Neural progenitor cell (in vitro differentiated cells): ENCODE results near the gene PEX6. TPM values are rescaled to one million over a fixed set of nuclear protein-coding genes. Genes with fewer than 3 reads are reported as not detected.

Experiments
- DNase-seq: peaks from one replicate; pipeline ENCODE4 v3.0.0-alpha.2; 2016; ENCODE audit warnings: low spot score
- H2AFZ ChIP-seq: fragments of 200-600 bp; sonication (generic); replicated peaks from 2 replicates; pipeline ENCODE4 v1.6.1; 2016; ENCODE audit warnings: antibody characterized with exemption
- H3F3A ChIP-seq: fragments of 200-600 bp; sonication (generic); 2 replicates; pipeline ENCODE4 v1.6.1; 2016; ENCODE audit warnings: antibody characterized with exemption, low read depth
- H3K27ac ChIP-seq: fragments of 200-600 bp; sonication (generic); 2 replicates; pipeline ENCODE4 v1.5.1; 2016; ENCODE audit warnings: mild to moderate bottlenecking
- H3K27me3 ChIP-seq: fragments of 200-600 bp; sonication (generic); 2 replicates; pipeline ENCODE4 v1.6.1; 2016; ENCODE audit warnings: mild to moderate bottlenecking, moderate library complexity
- H3K36me3 ChIP-seq: fragments of 200-600 bp; sonication (generic); 2 replicates; pipeline ENCODE4 v1.5.1; 2016
- H3K4me1 ChIP-seq: fragments of 200-600 bp; sonication (generic); 2 replicates; pipeline ENCODE4 v1.6.1; 2016; ENCODE audit warnings: mixed run types
- H3K4me2 ChIP-seq: fragments of 200-600 bp; sonication (generic); 2 replicates; pipeline ENCODE4 v1.6.1; 2016
- H3K4me3 ChIP-seq: fragments of 200-600 bp; sonication (generic); 2 replicates; pipeline ENCODE4 v1.5.1; 2016
- H3K79me2 ChIP-seq: fragments of 200-600 bp; sonication (generic); 2 replicates; pipeline ENCODE4 v1.6.1; 2016; ENCODE audit warnings: low read depth
- H3K9ac ChIP-seq: fragments of 200-600 bp; sonication (generic); 2 replicates; pipeline ENCODE4 v1.6.1; 2016
- H3K9me3 ChIP-seq: fragments of 200-600 bp; sonication (generic); 2 replicates; pipeline ENCODE4 v1.5.1; 2016; ENCODE audit warnings: low read depth
- H4K20me1 ChIP-seq: fragments of 200-600 bp; sonication (generic); 2 replicates; pipeline ENCODE4 v1.6.1; 2016; ENCODE audit warnings: low read depth
- H3K27ac Mint-ChIP-seq: 3 replicates; pipeline ENCODE4 v1.8.0; 2021; ENCODE audit warnings: mixed read lengths
- H3K27me3 Mint-ChIP-seq: 2 replicates; pipeline ENCODE4 v1.8.0; 2022; ENCODE audit warnings: low read depth, mild to moderate bottlenecking, inconsistent platforms, moderate library complexity, mixed read lengths; ENCODE audit not compliant: insufficient read depth
- H3K36me3 Mint-ChIP-seq: 3 replicates; pipeline ENCODE4 v1.8.0; 2021; ENCODE audit warnings: mixed read lengths
- H3K4me1 Mint-ChIP-seq: 3 replicates; pipeline ENCODE4 v1.8.0; 2021; ENCODE audit warnings: mixed read lengths
- H3K4me3 Mint-ChIP-seq: 3 replicates; pipeline ENCODE4 v1.8.0; 2021; ENCODE audit warnings: mild to moderate bottlenecking, moderate library complexity, mixed read lengths
- H3K9me3 Mint-ChIP-seq: 3 replicates; pipeline ENCODE4 v1.8.0; 2020; ENCODE audit warnings: mixed read lengths
- CTCF ChIP-seq: fragments of 200-600 bp; sonication (generic); IDR thresholded peaks from 2 replicates; pipeline ENCODE4 v1.5.1; 2017; ENCODE audit warnings: antibody characterized with exemption, mild to moderate bottlenecking
- EZH2 ChIP-seq: fragments of 200-600 bp; sonication (generic); IDR thresholded peaks from 2 replicates; pipeline ENCODE4 v1.6.1; 2017; ENCODE audit warnings: antibody characterized with exemption, mild to moderate bottlenecking, moderate library complexity
- EZH2phosphoT487 ChIP-seq: fragments of 200-600 bp; sonication (generic); IDR thresholded peaks from 2 replicates; pipeline ENCODE4 v1.6.1; 2017; ENCODE audit warnings: antibody characterized with exemption
- total RNA-seq: library from RNA; depleted of rRNA; stranded (reverse); fragments of >200 nt; gene quantifications from 2 replicates; pipeline ENCODE4 v1.2.3, GENCODE V29; 2015; ENCODE audit warnings: low replicate concordance

The PEX6 gene
- total RNA-seq, 1 donor from 2014 or later: 11.3 TPM

GRCh38 chr6:42938428-42938796 is 40.6 kb downstream of the PEX6 start:
- TF ChIP-seq EZH2 (no peak), CTCF (no peak), EZH2phosphoT487 (no peak)
- no peak overlapping the region for H3K27ac Mint-ChIP-seq
- Histone ChIP-seq H3K9ac (no peak overlapping the region), H3K36me3 (no peaks in the 10 kb centered on the region), H3K27me3 (no peaks in the 10 kb centered on the region), H2AFZ (no peak overlapping the region), H4K20me1 (peaks cover 7% of the 10 kb centered on the region), H3K4me1 (no peaks in the 10 kb centered on the region), H3F3A (no peaks in the 10 kb centered on the region), H3K4me2 (no peak overlapping the region), H3K27ac (no peak overlapping the region), H3K79me2 (peaks cover 26% of the 10 kb centered on the region), H3K4me3 (no peak overlapping the region), H3K9me3 (no peaks in the 10 kb centered on the region)
- DNase-seq: no peak
- no peaks in the 10 kb centered on the region for H3K9me3 Mint-ChIP-seq
- H3K36me3 Mint-ChIP-seq: peaks cover 21% of the 10 kb centered on the region
- H3K4me3 Mint-ChIP-seq: no peak overlapping the region
- H3K4me1 Mint-ChIP-seq: no peaks in the 10 kb centered on the region
- peaks cover 7% of the 10 kb centered on the region for H3K27me3 Mint-ChIP-seq

- H3K27me3 Mint-ChIP-seq: peaks cover 7% of the 10 kb centered on the region
- Histone ChIP-seq H3K4me1 (no peaks in the 10 kb centered on the region), H3K9ac (no peak overlapping the region), H3K27me3 (no peaks in the 10 kb centered on the region), H2AFZ (no peak overlapping the region), H3F3A (no peaks in the 10 kb centered on the region), H3K4me3 (no peak overlapping the region), H3K36me3 (no peaks in the 10 kb centered on the region), H3K4me2 (no peak overlapping the region), H4K20me1 (peaks cover 13% of the 10 kb centered on the region), H3K9me3 (no peaks in the 10 kb centered on the region), H3K27ac (no peak overlapping the region), H3K79me2 (peaks cover 33% of the 10 kb centered on the region)
- no peak for DNase-seq
- no peaks in the 10 kb centered on the region for H3K4me1 Mint-ChIP-seq
- no peak overlapping the region for H3K4me3 Mint-ChIP-seq
- H3K27ac Mint-ChIP-seq: no peak overlapping the region
- H3K36me3 Mint-ChIP-seq: peaks cover 19% of the 10 kb centered on the region
- no peak for TF ChIP-seq CTCF
- no peak for TF ChIP-seq EZH2
- TF ChIP-seq EZH2phosphoT487: no peak
- no peaks in the 10 kb centered on the region for H3K9me3 Mint-ChIP-seq
Observed at GRCh38 chr6:42937548-42938427, 41.2 kb downstream of the PEX6 start.

GRCh38 chr6:42936398-42936797 is 42.6 kb downstream of the PEX6 start:
- no peak overlapping the region for H3K9ac ChIP-seq
- Mint-ChIP-seq H3K4me1 (peaks cover 7% of the 10 kb centered on the region), H3K9me3 (no peaks in the 10 kb centered on the region), H3K36me3 (peaks cover 20% of the 10 kb centered on the region), H3K27me3 (peaks cover 7% of the 10 kb centered on the region), H3K27ac (no peak overlapping the region), H3K4me3 (no peak overlapping the region)
- no peak overlapping the region for H3K4me2 ChIP-seq
- no peak for DNase-seq
- no peak overlapping the region for H3K27ac ChIP-seq
- peaks cover 47% of the 10 kb centered on the region for H3K79me2 ChIP-seq
- no peaks in the 10 kb centered on the region for H3K9me3 ChIP-seq
- no peak overlapping the region for H3K4me3 ChIP-seq
- H3K36me3 ChIP-seq: no peaks in the 10 kb centered on the region
- no peaks in the 10 kb centered on the region for H3K27me3 ChIP-seq
- peaks cover 1% of the 10 kb centered on the region for H3F3A ChIP-seq
- TF ChIP-seq CTCF: no peak
- no peak for TF ChIP-seq EZH2phosphoT487
- no peak for TF ChIP-seq EZH2
- H2AFZ ChIP-seq: no peak overlapping the region
- peaks cover 24% of the 10 kb centered on the region for H4K20me1 ChIP-seq
- no peaks in the 10 kb centered on the region for H3K4me1 ChIP-seq
